Smooth muscle cell (in vitro differentiated cells): ENCODE measurements around the gene PSME2. TPM values are rescaled to one million over a fixed set of nuclear protein-coding genes. Genes with fewer than 3 reads are reported as not detected.

ENCODE experiments used
- DNase-seq: peaks from one replicate; lab custom pipeline; 2025; ENCODE audit not compliant: unreplicated experiment; lab: John Stamatoyannopoulos, UW
- H2AFZ ChIP-seq: fragments of 200-600 bp; sonication (generic); 2 replicates; pipeline ENCODE4 v1.6.0; 2016; ENCODE audit warnings: antibody characterized with exemption, low read depth, mild to moderate bottlenecking
- H3F3A ChIP-seq: fragments of 200-600 bp; sonication (generic); 2 replicates; pipeline ENCODE4 v1.6.0; 2017; ENCODE audit warnings: antibody characterized with exemption, low read depth
- H3K27ac ChIP-seq: fragments of 200-600 bp; sonication (generic); 2 replicates; pipeline ENCODE4 v1.5.1; 2016; ENCODE audit warnings: low read depth, mild to moderate bottlenecking
- H3K27me3 ChIP-seq: fragments of 200-600 bp; sonication (generic); 2 replicates; pipeline ENCODE4 v1.6.1; 2016; ENCODE audit warnings: low read depth, mild to moderate bottlenecking
- H3K36me3 ChIP-seq: fragments of 200-600 bp; sonication (generic); 2 replicates; pipeline ENCODE4 v1.5.1; 2016; ENCODE audit warnings: low read depth
- H3K4me1 ChIP-seq: fragments of 200-600 bp; sonication (generic); 2 replicates; pipeline ENCODE4 v1.5.1; 2016; ENCODE audit warnings: low read depth
- H3K4me2 ChIP-seq: fragments of 200-600 bp; sonication (generic); 2 replicates; pipeline ENCODE4 v1.6.0; 2016; ENCODE audit warnings: mild to moderate bottlenecking
- H3K4me3 ChIP-seq: fragments of 200-600 bp; sonication (generic); 2 replicates; pipeline ENCODE4 v1.5.1; 2016; ENCODE audit warnings: mild to moderate bottlenecking
- H3K79me2 ChIP-seq: fragments of 200-600 bp; sonication (generic); 2 replicates; pipeline ENCODE4 v1.6.0; 2016; ENCODE audit warnings: low read depth, mild to moderate bottlenecking
- H3K9ac ChIP-seq: fragments of 200-600 bp; sonication (generic); 2 replicates; pipeline ENCODE4 v1.6.0; 2016; ENCODE audit warnings: low read depth
- H3K9me3 ChIP-seq: fragments of 200-600 bp; sonication (generic); replicated peaks from 2 replicates; pipeline ENCODE4 v1.5.1; 2016; ENCODE audit warnings: low read depth
- H4K20me1 ChIP-seq: fragments of 200-600 bp; sonication (generic); 2 replicates; pipeline ENCODE4 v1.6.0; 2016; ENCODE audit warnings: low read depth
- WGBS: methylation state at CpG from one replicate; pipeline ENCODE4 v1.1.7; 2016; ENCODE audit warnings: low lambda C conversion rate; 5-methylcytosine and 5-hydroxymethylcytosine counted together
- polyA plus RNA-seq: library from polyadenylated mRNA; unstranded; fragments of >200 nt; fragmentation: Nextera tagmentation; extraction: Ambion mirVana; gene quantifications from 2 replicates; pipeline ENCODE4 v1.2.1, GENCODE V29; 2016
- total RNA-seq: library from RNA; depleted of rRNA; stranded (reverse); fragments of >200 nt; gene quantifications from 2 replicates; pipeline ENCODE4 v1.2.3, GENCODE V29; 2014
- TF ChIP-seq, protein P1 (sequence below): fragments of 200-600 bp; sonication (generic); IDR thresholded peaks from 2 replicates; pipeline ENCODE4 v1.5.1; 2017; ENCODE audit warnings: borderline replicate concordance, mild to moderate bottlenecking, antibody characterized with exemption; ENCODE audit not compliant: insufficient read depth, poor library complexity, severe bottlenecking

Gene PSME2
- total and polyA plus RNA-seq, 2 experiments from 2014 or later, result 40.7 to 164 TPM

DNA sequence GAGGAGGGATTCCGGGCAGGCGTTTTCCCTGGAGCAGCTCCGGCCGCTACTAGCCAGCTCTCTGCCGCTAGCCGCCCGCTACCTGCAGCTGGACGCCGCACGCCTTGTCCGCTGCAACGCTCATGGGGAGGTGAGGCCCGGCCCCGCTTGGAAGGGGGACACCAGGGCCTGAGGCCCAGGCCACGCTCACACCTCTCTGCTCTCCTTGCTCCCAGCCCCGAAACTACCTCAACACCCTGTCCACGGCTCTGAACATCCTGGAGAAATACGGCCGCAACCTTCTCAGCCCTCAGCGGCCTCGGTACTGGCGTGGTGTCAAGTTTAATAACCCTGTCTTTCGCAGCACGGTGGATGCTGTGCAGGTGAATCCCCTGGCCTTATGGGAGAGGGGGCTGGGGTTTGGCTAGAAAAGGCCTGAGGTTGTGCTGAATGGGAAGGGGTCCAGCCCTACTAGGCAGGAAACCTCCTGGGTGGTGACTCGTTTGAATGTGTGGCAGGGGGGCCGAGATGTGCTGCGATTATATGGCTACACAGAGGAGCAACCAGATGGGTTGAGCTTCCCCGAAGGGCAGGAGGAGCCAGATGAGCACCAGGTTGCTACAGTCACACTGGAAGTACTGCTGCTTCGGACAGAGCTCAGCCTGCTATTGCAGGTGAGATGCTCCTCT, 1.5 kb upstream of the PSME2 start:
- peaks cover 9% of the 10 kb centered on the region for H4K20me1 ChIP-seq
- H3F3A ChIP-seq, result peaks cover 13% of the 10 kb centered on the region
- peak overlapping the region; percentile 88 for H3K4me2 ChIP-seq
- H3K79me2 ChIP-seq, result peaks cover 24% of the 10 kb centered on the region
- no peak overlapping the region for H3K27ac ChIP-seq
- no peaks in the 10 kb centered on the region for H3K27me3 ChIP-seq
- peak overlapping the region; percentile 76 for H3K9ac ChIP-seq
- peak overlapping the region; percentile 86 for H3K4me3 ChIP-seq
- H2AFZ ChIP-seq, result peak overlapping the region; percentile 85
- H3K9me3 ChIP-seq, result no peaks in the 10 kb centered on the region
- TF ChIP-seq, protein P1, sequence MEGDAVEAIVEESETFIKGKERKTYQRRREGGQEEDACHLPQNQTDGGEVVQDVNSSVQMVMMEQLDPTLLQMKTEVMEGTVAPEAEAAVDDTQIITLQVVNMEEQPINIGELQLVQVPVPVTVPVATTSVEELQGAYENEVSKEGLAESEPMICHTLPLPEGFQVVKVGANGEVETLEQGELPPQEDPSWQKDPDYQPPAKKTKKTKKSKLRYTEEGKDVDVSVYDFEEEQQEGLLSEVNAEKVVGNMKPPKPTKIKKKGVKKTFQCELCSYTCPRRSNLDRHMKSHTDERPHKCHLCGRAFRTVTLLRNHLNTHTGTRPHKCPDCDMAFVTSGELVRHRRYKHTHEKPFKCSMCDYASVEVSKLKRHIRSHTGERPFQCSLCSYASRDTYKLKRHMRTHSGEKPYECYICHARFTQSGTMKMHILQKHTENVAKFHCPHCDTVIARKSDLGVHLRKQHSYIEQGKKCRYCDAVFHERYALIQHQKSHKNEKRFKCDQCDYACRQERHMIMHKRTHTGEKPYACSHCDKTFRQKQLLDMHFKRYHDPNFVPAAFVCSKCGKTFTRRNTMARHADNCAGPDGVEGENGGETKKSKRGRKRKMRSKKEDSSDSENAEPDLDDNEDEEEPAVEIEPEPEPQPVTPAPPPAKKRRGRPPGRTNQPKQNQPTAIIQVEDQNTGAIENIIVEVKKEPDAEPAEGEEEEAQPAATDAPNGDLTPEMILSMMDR, result no peak
- H3K4me1 ChIP-seq, result peaks cover 15% of the 10 kb centered on the region
- H3K36me3 ChIP-seq, result no peaks in the 10 kb centered on the region
- 14% methylated on average over 25 of the region's 29 CpGs for WGBS
- no peak for DNase-seq

DNA sequence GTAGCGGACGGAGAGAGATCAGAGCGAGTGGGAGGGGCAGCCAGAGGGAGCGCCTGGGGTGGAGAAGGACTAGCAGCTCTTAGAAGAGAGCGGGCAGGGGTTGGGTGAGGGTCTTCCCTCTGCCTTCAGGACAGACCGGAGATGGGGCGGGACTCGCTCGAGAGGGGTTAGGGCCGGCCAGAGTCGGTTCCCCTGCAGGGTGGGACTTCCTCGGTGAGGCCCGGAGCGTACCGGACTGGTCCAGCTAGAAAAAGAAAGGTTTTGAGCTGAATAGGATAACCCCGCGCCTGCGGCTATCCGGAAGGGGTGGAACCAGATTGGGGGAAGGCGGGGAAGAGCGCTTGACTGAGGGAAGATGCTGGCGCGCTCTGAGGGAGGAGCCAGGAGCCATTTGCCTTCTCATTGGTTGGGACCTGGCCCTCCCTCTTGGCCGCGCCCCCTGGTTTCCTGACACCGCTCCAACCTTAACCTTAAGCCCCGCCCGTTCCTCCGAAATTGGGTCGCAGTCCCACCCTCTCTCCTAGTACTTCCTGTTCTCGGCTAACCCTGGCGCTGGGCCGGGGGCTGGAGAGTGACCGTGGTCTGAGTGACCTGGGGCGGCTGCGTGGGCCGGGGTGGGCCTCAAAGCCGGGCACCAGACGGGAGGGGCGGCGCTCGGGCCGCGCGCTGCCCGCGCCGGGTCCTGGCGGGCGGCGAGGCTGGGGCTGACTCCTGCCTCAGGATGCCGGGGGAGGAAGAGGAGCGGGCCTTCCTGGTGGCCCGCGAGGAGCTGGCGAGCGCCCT, 759 bp upstream of the PSME2 start, which contains the start of gene RNF31:
Gene RNF31 (plus strand): TSS at position 521 of the 783 bp plus-strand sequence. CDS start 201 bp downstream, at position 722.
- peak within 1 kb of the TSS; percentile 86 for H3K4me3 ChIP-seq
- TF ChIP-seq, protein P1, result no peak
- H3K9me3 ChIP-seq, result no peaks in the 10 kb centered on the region
- H4K20me1 ChIP-seq, result peaks cover 9% of the 10 kb centered on the region
- H3K4me1 ChIP-seq, result peaks cover 15% of the 10 kb centered on the region
- peak; percentile 93 for DNase-seq
- no peaks in the 10 kb centered on the region for H3K27me3 ChIP-seq
- H3K36me3 ChIP-seq, result no peaks in the 10 kb centered on the region
- peak within 1 kb of the TSS; percentile 88 for H3K4me2 ChIP-seq
- H3K27ac ChIP-seq, result peak within 1 kb of the TSS; percentile 93
- peaks cover 24% of the 10 kb centered on the region for H3K79me2 ChIP-seq
- WGBS, result under 1% methylated on average over 37 of the region's 57 CpGs
- H2AFZ ChIP-seq, result peak within 1 kb of the TSS; percentile 85
- peak within 1 kb of the TSS; percentile 82 for H3K9ac ChIP-seq
- H3F3A ChIP-seq, result peaks cover 16% of the 10 kb centered on the region

GRCh38 chr14:24145690-24146452, 539 bp downstream of the PSME2 start:
- H3K79me2 ChIP-seq, result peaks cover 24% of the 10 kb centered on the region
- peak overlapping the region; percentile 88 for H3K4me2 ChIP-seq
- H3K9ac ChIP-seq, result peak overlapping the region; percentile 82
- no peaks in the 10 kb centered on the region for H3K27me3 ChIP-seq
- TF ChIP-seq, protein P1, result no peak
- DNase-seq, result no peak
- H2AFZ ChIP-seq, result peak overlapping the region; percentile 22
- 41% methylated on average over 9 of the region's 9 CpGs for WGBS
- no peaks in the 10 kb centered on the region for H3K36me3 ChIP-seq
- H3K9me3 ChIP-seq, result no peaks in the 10 kb centered on the region
- peaks cover 16% of the 10 kb centered on the region for H3F3A ChIP-seq
- peaks cover 15% of the 10 kb centered on the region for H3K4me1 ChIP-seq
- peaks cover 9% of the 10 kb centered on the region for H4K20me1 ChIP-seq
- H3K4me3 ChIP-seq, result peak overlapping the region; percentile 86
- peak overlapping the region; percentile 93 for H3K27ac ChIP-seq
